ENCODE data around the gene CCDC138.

CCDC138 gene

DNA sequence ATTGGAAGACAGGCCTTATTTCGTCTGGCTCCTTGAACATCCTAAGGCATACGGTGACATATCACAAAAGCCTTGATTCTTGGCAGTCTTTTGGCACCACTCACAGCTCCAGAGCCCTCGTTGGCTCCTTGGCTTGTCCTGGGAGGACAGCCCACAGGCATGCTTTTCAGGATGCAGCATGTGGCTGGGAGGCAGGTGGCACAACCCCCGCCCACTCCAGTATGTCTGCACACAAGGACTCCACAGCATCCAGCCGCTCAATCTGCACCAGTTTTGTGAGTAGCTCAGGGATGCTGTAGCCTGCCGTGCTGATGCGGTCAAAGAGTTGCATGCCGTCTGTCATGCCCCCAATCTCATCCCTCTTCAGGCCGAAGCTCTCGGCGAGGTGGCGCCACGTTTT, 110.2 kb downstream of the CCDC138 start:
- no peak for DNase-seq

DNA sequence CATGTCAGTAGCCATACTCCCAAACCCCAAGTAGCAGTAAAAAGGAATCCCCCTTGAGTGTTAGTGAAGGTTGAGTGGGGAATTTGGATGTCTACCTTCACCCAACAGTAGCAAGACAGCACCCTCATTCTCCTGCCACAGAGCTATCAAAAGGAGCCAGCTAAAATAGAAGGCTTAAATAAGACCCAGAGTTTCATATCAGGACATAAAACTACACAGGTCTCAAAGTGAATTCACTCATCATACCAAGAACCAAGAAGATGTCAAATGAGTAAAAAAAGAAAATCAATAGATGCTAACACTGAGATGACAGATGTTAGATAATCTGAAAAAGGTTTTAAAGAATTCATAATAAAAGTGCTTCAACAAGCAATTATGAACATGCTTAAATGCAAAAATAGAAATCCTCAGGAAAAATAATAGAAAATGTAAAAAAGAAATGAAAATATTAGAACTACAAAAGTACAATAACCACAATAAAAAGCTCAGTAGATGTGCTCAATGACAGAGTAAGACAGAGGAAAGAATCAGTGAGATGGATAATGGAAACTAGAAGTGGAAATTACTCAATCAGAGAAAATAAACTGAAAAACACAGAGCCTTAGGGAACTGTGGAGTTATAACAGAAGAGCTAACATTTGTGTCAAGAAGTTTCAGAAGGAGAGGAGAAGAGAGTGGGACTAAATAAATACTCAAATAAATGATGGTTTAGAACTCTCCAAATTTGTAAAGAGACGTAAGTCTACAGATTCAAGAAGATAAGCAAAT, 111.9 kb downstream of the CCDC138 start:
- no peak for DNase-seq

DNA sequence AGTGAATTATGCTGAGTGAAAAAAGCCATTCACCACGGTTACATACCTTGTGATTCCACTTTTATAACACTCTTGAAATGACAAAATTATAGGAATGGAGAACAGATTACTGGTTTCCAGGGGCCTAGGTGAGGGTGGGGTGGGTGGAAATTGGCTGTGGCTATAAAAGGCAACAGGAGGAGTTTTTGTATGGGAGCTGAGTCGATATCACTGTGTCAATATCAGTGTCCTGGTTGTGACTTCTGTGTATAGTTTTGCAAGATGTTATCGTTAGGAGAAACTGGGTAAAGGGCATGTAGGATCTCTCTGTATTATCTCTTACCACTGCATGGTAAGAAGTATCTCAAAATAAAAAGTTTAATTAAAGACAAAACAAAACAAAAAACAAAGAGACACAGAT, 118.1 kb downstream of the CCDC138 start:
- no peak for DNase-seq

DNA sequence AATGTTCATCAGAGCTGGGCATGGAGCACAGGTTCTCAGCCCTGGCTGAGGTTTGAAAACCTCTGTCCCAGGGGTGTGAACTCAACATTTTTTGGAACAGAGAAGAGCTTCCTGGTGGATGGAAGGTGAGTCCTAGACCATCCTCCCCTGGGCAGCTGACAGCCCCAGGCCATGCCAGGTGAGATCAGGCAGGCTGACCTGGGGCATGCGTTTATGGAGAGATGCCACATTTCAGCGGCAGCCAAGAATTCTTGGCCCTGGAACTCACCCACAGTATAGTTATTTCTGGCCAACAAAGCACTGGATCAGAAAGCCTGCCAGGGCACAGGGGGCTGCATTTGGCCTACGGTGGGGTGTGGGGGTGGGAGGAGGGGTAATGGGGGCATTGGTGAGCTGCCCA, 118.6 kb downstream of the CCDC138 start:
- no peak for DNase-seq

DNA sequence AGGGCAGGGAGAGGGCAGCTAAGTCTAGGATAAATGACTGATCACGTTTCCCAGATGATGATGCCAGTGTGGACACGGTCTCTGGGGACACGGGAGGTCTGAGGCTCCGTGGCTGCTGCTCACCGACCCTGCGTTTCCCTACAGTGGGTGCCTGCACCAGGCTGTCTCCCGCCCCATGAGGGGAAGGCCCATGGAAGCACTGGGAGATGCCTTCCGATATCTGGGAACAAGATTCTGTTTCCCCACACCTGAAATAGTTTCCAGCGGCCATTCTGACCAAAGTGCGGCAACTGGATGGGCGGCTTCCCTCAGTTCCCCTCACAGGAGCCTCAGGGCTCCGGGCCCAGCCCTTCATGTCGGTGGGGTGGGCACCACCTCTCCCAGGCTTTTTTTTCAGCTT, 119.3 kb downstream of the CCDC138 start:
- DNase-seq = no peak

DNA sequence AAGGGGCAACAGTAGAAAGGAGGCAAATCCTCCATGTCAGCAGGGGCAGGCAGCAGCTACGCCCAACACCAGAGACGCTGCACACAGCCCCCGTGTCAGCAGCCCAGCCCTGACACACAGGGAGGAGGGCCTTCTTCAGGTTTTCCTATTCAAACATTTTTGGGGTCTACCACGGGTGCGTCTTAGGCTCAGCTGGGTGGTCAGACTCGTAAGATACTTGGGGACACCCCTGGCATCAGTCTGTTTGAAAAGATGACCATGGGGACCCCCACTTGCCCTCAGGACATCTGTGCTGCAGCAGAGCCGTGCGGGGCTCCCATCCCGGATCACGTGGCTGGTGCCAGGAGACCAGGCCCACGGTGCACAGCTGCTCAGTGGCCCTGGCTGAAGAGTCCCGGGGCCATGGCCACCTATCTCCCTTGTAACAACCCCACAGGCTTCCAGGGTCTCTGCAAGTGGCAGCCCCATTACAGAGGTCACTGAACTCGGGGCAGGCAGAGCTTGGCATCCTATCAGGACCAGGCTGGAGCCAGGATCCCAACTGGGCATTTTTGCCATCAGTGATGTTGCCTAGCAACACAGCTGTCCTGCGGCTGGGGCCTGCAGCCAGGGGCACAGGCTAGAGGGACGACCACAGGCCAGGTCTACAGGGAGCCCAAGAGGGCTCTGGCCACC, 120.0 kb downstream of the CCDC138 start:
- DNase-seq = no peak

DNA sequence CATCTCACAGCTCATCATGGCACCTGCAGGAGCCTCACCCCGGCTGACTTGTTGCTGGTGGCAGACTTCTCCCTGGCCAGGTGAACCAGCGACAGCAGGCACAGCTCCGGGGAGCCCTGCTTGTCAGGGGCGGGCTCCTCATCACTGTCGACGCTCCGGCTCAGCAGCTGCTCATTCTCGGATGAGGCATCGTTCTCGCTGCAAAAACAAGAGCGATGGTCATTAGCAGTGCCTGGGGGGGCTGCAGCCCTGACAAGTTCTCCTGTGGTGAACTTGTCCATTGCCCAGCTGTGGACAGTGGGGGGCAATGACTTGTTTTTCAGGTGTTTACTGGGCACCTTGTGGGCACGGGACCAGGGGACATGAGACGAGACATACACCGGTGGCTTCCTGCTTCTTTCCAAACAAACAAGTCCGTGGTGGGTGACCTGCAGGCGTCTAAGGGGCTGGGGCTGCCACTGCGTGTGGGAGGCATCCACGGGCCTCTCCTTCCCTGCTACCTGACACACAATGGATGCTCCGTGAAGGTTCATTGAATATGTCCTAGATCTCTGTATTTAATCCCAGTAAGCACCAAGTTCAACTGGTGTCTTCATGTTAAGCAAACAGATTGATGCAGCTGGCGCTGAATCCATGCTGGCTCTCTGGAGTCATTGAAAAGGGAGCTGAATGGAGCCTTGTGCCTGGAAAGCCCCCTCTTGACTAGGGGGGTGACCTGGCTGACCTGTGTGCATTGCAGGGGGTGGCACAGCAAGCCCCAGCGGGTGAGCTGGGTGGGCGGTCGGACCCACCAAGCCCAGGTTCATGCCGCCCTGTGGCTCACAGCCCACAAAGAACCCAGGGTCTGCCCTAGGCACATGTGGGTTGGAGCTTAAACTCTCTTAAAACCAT, 121.5 kb downstream of the CCDC138 start:
- DNase-seq = no peak

DNA sequence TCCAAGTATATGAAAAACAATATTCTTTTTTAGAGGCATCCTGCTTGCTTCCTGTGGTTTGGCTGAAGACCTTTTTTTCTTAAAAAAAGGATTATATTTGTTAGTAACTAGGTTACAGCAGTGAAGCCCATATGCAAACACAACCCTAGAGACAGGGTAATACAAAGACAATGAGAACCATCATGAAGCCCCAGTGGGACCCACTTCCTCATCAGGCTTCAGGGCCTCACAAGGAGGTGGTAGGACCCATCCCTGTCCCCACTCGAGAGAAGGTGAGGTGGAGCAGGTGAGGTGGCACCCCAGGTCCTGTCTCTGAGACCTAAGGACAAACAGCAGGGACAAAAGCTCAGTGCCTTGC, 122.1 kb downstream of the CCDC138 start:
- no peak for DNase-seq

DNA sequence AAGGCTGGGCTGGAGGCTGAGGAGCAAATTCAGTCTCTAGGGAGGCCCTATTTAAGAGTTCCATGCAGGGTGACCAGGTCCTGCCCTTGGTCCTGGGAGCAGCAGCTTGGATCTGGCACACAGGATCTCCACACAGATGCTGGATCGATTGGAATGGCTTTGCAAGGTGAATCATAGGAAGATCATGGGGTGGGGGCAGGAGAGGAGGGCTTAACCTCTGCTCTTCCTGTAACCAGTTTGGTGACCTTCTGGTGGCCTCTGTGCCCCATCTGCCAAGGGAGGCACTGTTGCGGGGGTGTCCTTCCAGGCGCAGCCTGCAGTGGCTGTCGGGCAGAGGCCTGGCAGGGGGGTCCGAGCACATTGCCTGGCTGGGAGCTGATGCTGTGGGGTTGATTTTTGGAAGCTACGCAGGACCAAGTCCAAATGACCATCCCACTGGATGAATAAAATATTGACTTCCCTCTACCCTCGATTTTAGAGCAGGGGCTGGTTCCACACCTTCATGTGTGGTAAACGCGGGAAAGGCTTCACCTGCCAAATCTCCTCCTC, 122.8 kb downstream of the CCDC138 start:
- DNase-seq = no peak

DNA sequence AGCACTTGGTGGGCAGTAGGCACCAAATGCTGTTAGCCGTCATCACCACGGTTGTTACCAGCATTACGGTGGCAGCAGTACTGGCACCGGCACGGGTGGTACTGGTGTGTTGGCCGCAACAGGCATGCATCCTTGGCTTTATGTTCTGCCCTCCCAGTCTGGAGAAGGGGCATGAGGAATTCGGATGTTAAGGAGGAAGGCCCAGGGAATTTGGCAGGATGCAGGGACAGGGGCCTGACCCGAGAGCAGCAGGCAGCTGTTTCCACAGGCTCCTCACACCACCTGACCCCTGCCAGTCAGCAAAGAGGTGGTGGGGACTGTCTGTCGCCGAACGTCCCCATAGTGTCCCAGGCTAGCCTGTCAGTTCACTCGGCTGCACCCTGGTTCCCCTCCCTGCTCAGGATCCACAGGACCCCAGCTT, 123.5 kb downstream of the CCDC138 start:
- DNase-seq = no peak

DNA sequence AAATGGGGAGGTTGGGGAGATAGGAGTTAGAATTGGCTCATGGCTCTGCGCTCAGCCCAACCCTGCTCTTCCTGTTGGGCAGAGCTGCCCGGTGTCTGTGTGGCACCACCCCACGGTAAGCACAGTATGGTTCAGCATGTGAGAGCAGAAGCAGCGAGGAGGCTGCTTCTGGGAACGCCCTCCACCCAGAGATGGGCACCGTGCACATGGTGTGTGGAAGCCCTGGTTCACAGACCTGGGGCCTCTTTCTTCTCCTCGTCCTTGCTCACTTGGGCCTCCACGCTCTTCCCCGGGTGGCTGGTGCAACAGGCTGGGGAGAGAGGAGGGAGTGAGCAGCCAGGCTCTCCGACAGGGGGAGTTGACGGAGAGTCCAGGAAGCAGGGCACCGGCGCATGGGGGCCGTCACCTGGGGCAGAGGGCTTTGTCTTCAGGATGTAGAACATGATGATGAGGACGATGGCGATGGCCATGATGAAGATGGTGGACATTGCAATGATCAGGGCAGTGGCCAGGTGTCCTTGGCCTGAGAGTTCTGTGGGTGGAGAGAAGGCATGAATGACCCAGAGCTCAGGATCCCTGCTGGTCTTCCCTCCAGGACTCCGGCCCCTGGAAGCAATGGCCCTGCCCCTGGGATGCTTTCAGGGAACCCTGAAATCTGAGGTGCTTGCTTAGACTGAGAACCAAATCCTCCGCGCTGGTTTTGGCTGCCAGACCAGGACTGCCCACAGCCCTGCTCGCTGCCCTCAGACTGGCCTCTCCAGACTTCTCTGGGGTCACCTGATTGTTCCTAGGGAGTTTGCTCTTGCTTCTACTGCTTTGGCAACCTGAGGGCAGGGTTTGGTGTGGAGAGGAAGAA, 124.2 kb downstream of the CCDC138 start:
- DNase-seq = no peak

DNA sequence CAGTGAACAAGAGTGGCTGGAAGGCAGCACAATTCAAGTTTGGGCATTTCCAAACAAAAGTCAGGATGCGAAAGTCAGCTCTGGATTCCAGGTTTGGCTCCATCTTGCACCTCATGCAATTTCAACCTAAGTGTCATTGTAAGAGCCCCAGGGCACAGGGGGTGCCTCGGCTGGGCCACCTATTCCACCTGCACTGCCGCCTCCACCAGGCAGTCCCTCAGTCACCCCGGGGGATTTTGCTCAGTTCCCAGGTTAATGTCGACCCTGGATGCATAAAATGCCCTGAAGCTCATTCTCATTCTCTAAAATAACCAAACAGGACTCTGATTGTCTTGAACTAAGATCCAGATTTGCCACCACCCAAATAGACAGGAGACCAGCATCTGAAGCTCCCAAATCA, 124.8 kb downstream of the CCDC138 start:
- DNase-seq = no peak

DNA sequence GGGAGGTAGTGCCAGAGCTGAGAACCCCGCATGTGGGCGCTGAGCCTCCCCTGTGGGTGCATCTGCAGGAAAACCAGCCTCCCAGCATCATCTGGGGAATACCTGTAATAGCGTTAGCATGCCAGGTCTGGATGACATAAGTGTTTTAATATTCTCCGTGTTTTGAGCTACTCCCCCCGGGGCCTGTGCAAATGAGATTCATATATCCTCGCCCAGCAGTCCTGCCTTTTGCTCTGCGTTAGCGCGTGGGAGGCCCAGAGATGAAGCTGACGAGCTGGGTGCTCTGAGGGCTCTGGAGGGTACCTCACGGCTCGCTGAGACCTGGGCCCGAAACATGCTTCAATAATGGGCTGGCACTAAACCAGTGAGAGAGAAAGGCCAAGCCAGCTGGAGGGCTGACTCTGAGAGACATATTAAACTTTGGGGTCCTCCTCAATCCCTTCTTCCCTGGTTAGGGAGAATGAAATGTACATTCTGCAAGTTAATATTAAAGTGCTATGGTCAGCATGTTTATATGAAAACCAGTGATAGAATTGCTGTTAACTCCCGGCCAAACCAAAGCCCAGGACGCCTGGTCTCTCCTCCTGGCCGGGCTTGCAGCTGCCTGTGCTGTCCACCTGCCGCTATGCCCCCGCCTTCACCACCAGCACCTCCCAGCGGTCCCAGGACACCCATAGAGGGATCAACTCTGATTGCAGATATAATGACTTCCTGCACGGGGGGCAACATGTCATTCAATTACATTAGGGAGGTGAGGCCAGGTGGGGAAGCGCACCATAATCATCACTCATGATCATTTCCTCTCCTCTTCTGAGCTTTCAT, 125.4 kb downstream of the CCDC138 start:
- DNase-seq = no peak

DNA sequence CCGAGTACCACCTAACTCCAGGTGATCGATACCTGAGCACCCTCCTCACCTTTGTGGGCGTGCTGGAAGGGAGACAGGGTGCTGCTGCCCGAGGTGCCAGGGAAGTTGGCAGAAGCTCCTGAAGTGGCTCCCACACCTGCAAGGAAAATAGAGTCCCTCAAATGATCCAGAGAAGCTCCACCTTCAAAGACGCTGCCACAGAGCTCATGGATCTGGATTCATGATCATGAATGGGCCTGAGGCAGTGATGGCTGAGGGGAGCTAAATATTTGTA, 126.0 kb downstream of the CCDC138 start:
- no peak for DNase-seq

DNA sequence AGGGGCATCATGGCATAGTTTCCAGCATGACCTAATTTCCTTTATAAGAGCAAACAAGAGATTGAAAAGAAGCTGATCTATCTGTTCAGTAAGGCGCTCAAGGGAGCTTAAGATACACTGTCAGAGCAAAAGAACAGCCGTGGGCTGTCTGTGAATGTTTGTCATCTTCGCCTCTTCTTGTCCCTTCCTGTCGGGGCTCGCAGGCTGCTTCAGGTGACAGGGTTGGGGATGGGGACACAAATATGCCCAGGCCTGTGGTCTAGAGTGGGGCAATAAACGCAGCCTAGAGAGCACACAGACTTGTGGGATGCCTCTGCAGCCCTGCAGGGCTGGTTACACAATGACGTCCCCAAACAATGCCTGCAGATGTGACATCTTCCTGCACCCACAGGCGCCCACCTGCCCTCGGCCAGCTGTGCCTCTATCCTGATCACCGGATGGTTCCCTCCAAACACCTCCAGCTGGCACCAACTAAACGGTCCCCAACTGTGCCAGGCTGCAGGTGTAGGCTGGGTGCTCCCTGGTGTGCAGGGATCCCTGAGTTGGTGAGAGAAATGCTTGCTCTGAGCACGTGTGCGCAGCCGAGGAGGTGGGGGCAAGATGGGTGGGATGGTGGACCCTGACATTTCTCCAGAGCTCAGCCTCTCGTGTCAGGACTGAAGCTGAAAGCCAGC, 129.7 kb downstream of the CCDC138 start:
- no peak for DNase-seq

DNA sequence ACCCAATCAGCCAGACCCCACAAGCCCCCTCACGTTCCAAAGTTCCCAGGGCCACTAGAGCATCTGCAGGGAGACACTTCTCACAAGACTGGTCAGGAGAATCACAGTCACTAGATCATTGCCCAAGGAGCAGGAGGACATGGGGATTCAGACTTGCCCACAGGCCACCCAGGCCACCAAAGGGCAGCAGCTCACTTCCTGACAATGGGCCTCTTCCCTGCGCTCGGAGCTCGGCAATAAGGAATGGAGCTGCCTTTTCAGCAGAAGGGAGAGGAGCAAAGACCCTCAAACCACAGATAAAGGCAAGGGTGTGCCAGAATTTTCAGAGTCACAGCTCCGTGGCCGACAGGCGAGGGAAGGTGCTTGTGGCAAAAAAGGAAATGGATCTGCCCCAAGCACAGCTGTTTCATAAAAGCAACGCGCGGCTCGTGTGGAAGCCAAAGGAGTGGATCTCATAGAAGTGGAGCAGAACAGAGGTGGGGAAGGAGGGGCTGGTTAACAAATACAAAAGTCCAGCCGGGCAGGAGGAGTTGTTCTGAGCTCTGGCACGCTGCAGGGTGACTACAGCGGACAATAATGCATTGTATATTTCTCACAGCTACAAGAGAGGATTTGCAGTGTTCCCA, 130.3 kb downstream of the CCDC138 start:
- DNase-seq = no peak

DNA sequence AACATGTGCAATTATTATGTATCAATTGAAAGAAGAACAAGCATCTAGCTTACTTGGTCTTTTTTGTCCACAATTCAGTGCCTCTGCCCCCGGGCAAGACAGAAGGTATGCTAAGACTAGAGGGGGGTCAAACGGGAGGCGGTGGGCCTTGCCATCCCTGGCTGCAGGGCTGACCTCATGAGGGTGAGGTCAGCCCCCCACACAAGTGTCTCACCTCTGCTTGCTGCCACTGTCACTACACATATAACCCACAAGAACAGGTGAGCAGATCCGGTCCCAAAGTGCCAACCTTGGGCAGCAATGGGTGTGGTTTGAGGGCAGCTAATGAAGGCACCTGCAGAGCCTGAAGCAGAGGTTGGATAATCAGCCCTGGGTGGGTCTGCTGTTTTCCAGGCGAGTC, 131.0 kb downstream of the CCDC138 start:
- no peak for DNase-seq

DNA sequence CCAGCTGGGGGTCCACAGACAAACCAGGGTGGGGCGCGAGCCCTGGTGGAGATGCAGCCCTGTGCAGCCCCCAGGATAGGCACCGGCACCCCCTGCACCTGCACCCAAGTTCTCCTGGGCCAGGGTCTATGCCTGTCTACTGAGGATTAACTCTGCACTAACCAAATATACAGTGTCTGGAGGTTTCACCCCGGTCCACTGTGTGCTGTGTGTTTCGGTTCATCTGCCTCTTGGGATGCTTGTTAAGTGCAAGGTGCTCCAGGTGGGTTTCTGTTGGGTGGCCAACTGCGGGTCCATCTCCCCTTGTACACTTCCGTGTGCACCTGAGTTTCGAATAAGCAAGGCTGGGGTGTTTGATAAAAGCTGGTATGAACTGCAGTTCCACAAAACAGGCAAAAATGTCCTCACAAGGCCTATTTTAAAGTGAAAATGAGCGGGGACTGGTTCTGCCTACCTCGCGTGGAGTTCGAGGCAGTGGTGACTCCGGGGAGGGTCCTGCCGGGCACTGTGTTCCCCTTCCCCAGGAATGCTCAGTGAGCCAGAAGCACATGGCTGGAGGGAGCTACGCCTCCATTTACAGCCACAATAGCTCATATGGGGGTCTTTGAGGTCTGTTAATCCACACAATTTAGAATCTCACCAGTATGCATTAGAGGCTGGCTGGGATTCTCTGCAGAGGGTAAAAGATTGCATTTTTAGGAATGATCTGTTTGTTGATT, 131.7 kb downstream of the CCDC138 start:
- no peak for DNase-seq

DNA sequence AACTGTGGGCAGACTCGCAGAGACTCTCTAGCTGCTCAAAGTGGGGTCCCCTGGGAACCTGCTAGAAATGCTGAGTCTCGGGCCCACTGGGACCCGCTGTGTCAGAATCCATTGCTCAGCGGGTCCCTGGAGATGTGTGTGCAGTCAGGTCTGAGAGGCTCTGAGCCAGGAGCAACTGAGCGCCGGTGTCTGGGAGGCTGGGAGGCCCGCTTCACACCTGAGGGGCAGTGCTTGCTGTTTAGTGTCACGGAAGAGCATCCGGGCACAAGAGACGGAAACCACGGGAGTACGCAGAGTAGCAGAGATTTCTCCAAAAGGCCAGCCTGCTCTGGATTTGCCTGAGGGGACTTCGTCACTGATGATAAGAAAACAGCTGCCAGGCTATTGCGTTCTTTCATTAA, 132.4 kb downstream of the CCDC138 start:
- no peak for DNase-seq
